Gastrocnemius medialis (tissue), 4 donors: ENCODE results near the gene ZCCHC17.

Source experiments
- POLR2A ChIP-seq, 2 donors: fragments of 450-650 bp; IDR thresholded peaks; one replicate each; pipeline ENCODE4 v1.6.1; 2017; ENCODE audit warnings: antibody characterized with exemption in 2 of 2, mild to moderate bottlenecking in 2 of 2, moderate library complexity in 2 of 2
- TF ChIP-seq, protein P1 (sequence below), 5 experiments: fragments of 450-650 bp in 3 of 5; fragments of 200-600 bp in 2 of 5; sonication (generic) in 2 of 5; IDR thresholded peaks in 4 of 5; conservative IDR thresholded peaks in 1 of 5; 1 replicate in 4 of 5; 2 replicates in 1 of 5; pipeline ENCODE4 v1.5.1; 2016 to 2019; ENCODE audit warnings: antibody characterized with exemption in 5 of 5, mild to moderate bottlenecking in 3 of 5, moderate library complexity in 3 of 5

GRCh38 chr1:31346785-31347184, 50.0 kb downstream of the ZCCHC17 start:
- TF ChIP-seq, protein P1, sequence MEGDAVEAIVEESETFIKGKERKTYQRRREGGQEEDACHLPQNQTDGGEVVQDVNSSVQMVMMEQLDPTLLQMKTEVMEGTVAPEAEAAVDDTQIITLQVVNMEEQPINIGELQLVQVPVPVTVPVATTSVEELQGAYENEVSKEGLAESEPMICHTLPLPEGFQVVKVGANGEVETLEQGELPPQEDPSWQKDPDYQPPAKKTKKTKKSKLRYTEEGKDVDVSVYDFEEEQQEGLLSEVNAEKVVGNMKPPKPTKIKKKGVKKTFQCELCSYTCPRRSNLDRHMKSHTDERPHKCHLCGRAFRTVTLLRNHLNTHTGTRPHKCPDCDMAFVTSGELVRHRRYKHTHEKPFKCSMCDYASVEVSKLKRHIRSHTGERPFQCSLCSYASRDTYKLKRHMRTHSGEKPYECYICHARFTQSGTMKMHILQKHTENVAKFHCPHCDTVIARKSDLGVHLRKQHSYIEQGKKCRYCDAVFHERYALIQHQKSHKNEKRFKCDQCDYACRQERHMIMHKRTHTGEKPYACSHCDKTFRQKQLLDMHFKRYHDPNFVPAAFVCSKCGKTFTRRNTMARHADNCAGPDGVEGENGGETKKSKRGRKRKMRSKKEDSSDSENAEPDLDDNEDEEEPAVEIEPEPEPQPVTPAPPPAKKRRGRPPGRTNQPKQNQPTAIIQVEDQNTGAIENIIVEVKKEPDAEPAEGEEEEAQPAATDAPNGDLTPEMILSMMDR (IDR thresholded peaks at IDR 0.05 in 4 of 5, conservative IDR thresholded peaks at IDR 0.05 in 1 of 5) = no peak
- no peak for TF ChIP-seq POLR2A (IDR thresholded peaks at IDR 0.05)
